ENCODE data around the gene CYRIA. TPM values are rescaled to one million over a fixed set of nuclear protein-coding genes. Genes with fewer than 3 reads are reported as not detected.

CYRIA gene
- polyA plus RNA-seq, 1 of the 3 experiments (the other 2 are of a cell fraction), result 0.13 TPM

DNA sequence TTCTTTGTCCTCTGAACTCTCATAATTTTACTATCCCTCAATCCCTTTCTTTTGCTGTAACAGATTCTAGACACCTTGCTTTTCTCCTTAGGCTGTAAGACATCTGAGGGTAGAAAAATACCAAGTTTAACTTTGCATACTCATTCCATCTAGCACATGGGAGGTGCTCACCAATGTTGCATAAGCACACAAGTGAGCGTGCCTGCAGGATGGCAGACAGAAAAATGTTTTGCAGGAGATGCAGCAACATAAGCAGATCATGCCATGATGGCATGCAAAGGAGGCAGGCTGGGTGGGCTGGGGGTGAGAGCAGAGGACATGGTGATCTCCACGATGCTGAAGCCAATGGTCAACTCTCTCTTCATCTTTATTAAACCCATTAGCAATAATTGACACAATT lies 24.1 kb downstream of the CYRIA start:
- ChIA-PET CTCF (interaction anchor here (1.1 to 3.1 kb wide), 2 partner anchors 23 to 116 kb away, joined by 3 to 21 read pairs; no protein-coding TSS in a partner anchor), POLR2A (no interaction called here)
- Histone ChIP-seq H3K4me2 (no peak overlapping the region), H3K79me2 (ENCODE audit: insufficient read depth) (no peaks in the 10 kb centered on the region), H3K9me2 (no peaks in the 10 kb centered on the region), H3K4me3 (ENCODE audit: low read depth in 2 of 2, low read length in 1 of 2) (no peak overlapping the region), H4K20me1 (ENCODE audit: insufficient read depth) (no peaks in the 10 kb centered on the region), H3K4me1 (ENCODE audit: control insufficient read depth in 1 of 2, insufficient read depth in 2 of 2, low read depth in 1 of 2, low read length in 1 of 2) (peaks cover 11 to 17% of the 10 kb centered on the region in 2 experiments; a peak in 2 of 4 replicates), H3F3A (replicated peaks; ENCODE audit: insufficient read depth) (no peaks in the 10 kb centered on the region), H3K27me3 (ENCODE audit: insufficient read depth) (no peaks in the 10 kb centered on the region), H2AFZ (ENCODE audit: low read depth) (no peak overlapping the region), H3K36me3 (replicated peaks in 1 of 2; ENCODE audit: control insufficient read depth in 1 of 2, insufficient read depth in 2 of 2, low read length in 1 of 2) (no peaks in the 10 kb centered on the region), H3K9ac (no peak overlapping the region), H3K27ac (ENCODE audit: low read depth in 2 of 2, low read length in 1 of 2) (no peak overlapping the region), H3K9me3 (no peaks in the 10 kb centered on the region)
- DNase-seq, result no peak
- WGBS (ENCODE audit: low lambda C conversion rate), result 41% methylated on average over 2 of the region's 2 CpGs
- no peak for TF ChIP-seq MXI1 (IDR thresholded peaks at IDR 0.05; ENCODE audit: low read depth, low read length)
- TF ChIP-seq, protein P1, sequence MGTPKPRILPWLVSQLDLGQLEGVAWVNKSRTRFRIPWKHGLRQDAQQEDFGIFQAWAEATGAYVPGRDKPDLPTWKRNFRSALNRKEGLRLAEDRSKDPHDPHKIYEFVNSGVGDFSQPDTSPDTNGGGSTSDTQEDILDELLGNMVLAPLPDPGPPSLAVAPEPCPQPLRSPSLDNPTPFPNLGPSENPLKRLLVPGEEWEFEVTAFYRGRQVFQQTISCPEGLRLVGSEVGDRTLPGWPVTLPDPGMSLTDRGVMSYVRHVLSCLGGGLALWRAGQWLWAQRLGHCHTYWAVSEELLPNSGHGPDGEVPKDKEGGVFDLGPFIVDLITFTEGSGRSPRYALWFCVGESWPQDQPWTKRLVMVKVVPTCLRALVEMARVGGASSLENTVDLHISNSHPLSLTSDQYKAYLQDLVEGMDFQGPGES (IDR thresholded peaks at IDR 0.05; ENCODE audit: low read depth, low read length), result no peak
- TF ChIP-seq TCF12 (IDR thresholded peaks at IDR 0.05), result no peak
- no peak for TF ChIP-seq CHD2 (IDR thresholded peaks at IDR 0.05; ENCODE audit: low read length, partially characterized antibody)
- no peak for TF ChIP-seq ELF1 (IDR thresholded peaks at IDR 0.05)
- TF ChIP-seq YY1 (IDR thresholded peaks at IDR 0.05; ENCODE audit: low read depth), result no peak
- TF ChIP-seq, protein P2, sequence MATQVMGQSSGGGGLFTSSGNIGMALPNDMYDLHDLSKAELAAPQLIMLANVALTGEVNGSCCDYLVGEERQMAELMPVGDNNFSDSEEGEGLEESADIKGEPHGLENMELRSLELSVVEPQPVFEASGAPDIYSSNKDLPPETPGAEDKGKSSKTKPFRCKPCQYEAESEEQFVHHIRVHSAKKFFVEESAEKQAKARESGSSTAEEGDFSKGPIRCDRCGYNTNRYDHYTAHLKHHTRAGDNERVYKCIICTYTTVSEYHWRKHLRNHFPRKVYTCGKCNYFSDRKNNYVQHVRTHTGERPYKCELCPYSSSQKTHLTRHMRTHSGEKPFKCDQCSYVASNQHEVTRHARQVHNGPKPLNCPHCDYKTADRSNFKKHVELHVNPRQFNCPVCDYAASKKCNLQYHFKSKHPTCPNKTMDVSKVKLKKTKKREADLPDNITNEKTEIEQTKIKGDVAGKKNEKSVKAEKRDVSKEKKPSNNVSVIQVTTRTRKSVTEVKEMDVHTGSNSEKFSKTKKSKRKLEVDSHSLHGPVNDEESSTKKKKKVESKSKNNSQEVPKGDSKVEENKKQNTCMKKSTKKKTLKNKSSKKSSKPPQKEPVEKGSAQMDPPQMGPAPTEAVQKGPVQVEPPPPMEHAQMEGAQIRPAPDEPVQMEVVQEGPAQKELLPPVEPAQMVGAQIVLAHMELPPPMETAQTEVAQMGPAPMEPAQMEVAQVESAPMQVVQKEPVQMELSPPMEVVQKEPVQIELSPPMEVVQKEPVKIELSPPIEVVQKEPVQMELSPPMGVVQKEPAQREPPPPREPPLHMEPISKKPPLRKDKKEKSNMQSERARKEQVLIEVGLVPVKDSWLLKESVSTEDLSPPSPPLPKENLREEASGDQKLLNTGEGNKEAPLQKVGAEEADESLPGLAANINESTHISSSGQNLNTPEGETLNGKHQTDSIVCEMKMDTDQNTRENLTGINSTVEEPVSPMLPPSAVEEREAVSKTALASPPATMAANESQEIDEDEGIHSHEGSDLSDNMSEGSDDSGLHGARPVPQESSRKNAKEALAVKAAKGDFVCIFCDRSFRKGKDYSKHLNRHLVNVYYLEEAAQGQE (IDR thresholded peaks at IDR 0.05; ENCODE audit: low read depth, low read length), result no peak
- TF ChIP-seq SIN3A (IDR thresholded peaks at IDR 0.05; ENCODE audit: borderline replicate concordance, low read depth, low read length), result no peak

DNA sequence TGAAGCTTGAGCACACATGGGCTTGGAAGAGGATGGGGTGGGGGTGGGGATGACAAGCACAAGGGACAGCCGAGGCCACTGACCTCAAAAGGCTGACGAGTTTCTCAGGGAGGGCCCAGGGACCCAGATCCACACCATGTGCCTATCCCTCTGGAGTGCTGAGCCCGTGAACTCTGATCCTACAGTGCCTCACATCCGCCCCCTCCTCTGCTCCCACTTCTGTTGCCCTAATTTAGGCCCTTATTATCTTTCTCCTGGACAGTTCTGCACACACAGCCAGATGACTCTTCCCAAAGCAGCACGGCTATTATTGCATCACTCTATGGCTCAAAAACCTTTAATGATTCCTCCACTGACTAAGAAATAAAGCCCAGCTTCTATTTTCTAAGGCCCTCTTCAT lies 24.8 kb downstream of the CYRIA start:
- Histone ChIP-seq H3K9me2 (no peaks in the 10 kb centered on the region), H2AFZ (ENCODE audit: low read depth) (no peak overlapping the region), H3K9ac (no peak overlapping the region), H3K4me2 (no peak overlapping the region), H3K79me2 (ENCODE audit: insufficient read depth) (no peaks in the 10 kb centered on the region), H3K4me3 (ENCODE audit: low read depth in 2 of 2, low read length in 1 of 2) (no peak overlapping the region), H3K27ac (ENCODE audit: low read depth in 2 of 2, low read length in 1 of 2) (no peak overlapping the region), H3K36me3 (replicated peaks in 1 of 2; ENCODE audit: control insufficient read depth in 1 of 2, insufficient read depth in 2 of 2, low read length in 1 of 2) (no peaks in the 10 kb centered on the region), H3F3A (replicated peaks; ENCODE audit: insufficient read depth) (no peaks in the 10 kb centered on the region), H4K20me1 (ENCODE audit: insufficient read depth) (no peaks in the 10 kb centered on the region), H3K4me1 (ENCODE audit: control insufficient read depth in 1 of 2, insufficient read depth in 2 of 2, low read depth in 1 of 2, low read length in 1 of 2) (peaks cover 16 to 20% of the 10 kb centered on the region in 2 experiments; a peak in 2 of 4 replicates), H3K9me3 (no peaks in the 10 kb centered on the region), H3K27me3 (ENCODE audit: insufficient read depth) (no peaks in the 10 kb centered on the region)
- no peak for TF ChIP-seq TEAD4 (IDR thresholded peaks at IDR 0.05; ENCODE audit: borderline replicate concordance, insufficient read depth)
- no peak for TF ChIP-seq ELF1 (IDR thresholded peaks at IDR 0.05)
- TF ChIP-seq POLR2AphosphoS5 (IDR thresholded peaks at IDR 0.05; ENCODE audit: low read depth, low read length), result no peak
- ChIA-PET CTCF (interaction anchor here (0.6 to 3.1 kb wide), 6 partner anchors 15 to 791 kb away, joined by 3 to 21 read pairs (median 4); no protein-coding TSS in a partner anchor), POLR2A (no interaction called here)
- DNase-seq, result no peak
- WGBS (ENCODE audit: low lambda C conversion rate), result 39% methylated on average over 5 of the region's 5 CpGs
